CD14-positive monocyte (primary cell): ENCODE measurements around the gene SPECC1L. TPM values are rescaled to one million over a fixed set of nuclear protein-coding genes. Genes with fewer than 3 reads are reported as not detected.

Experiments
- DNase-seq, 3 donors: peaks; one replicate each; pipeline ENCODE4 v3.0.0-alpha.2; 2011 to 2022
- H2AFZ ChIP-seq: 2 replicates; pipeline ENCODE4 v1.6.0; 2012; ENCODE audit warnings: mild to moderate bottlenecking, low read depth, low read length, inconsistent platforms; ENCODE audit not compliant: insufficient read depth, poor library complexity, severe bottlenecking
- H3K27ac ChIP-seq, 2 donors: 1 replicate in 1 of 2; 2 replicates in 1 of 2; pipeline ENCODE4 v1.5.1; 2012 to 2013; ENCODE audit warnings: low read length in 2 of 2, control low read depth in 1 of 2, inconsistent platforms in 1 of 2, low read depth in 1 of 2, mild to moderate bottlenecking in 1 of 2
- H3K27me3 ChIP-seq, 2 donors: one replicate each; pipeline versions ENCODE4 v1.6.0 to v1.6.1; 2011 to 2013; ENCODE audit warnings: low read length in 2 of 2; ENCODE audit not compliant: control insufficient read depth in 2 of 2, insufficient read depth in 2 of 2
- H3K36me3 ChIP-seq, 2 donors: replicated peaks in 1 of 2; 1 replicate in 1 of 2; 2 replicates in 1 of 2; pipeline versions ENCODE4 v1.5.1 to v1.6.1; 2012 to 2013; ENCODE audit warnings: low read length in 2 of 2, control low read depth in 1 of 2, inconsistent platforms in 1 of 2, mild to moderate bottlenecking in 1 of 2; ENCODE audit not compliant: insufficient read depth in 2 of 2, control insufficient read depth in 1 of 2
- H3K4me1 ChIP-seq, 2 donors: 1 replicate in 1 of 2; 2 replicates in 1 of 2; pipeline versions ENCODE4 v1.5.1 to v1.6.1; 2012 to 2013; ENCODE audit warnings: low read length in 2 of 2, control low read depth in 1 of 2, inconsistent platforms in 1 of 2, mild to moderate bottlenecking in 1 of 2, moderate library complexity in 1 of 2; ENCODE audit not compliant: insufficient read depth in 2 of 2, control insufficient read depth in 1 of 2
- H3K4me2 ChIP-seq: replicated peaks from 2 replicates; pipeline ENCODE3; 2012; ENCODE audit warnings: low read length, moderate library complexity, mild to moderate bottlenecking; ENCODE audit not compliant: poor library complexity, severe bottlenecking; ENCODE audit errors: extremely low read depth
- H3K4me3 ChIP-seq, 3 experiments: fragments of 200-600 bp in 1 of 3; sonication (generic) in 1 of 3; replicated peaks in 1 of 3; 1 replicate in 2 of 3; 2 replicates in 1 of 3; pipeline ENCODE4 v1.5.1; 2011 to 2013; ENCODE audit warnings: low read length in 3 of 3, mild to moderate bottlenecking in 3 of 3, control low read depth in 2 of 3, low read depth in 2 of 3, inconsistent platforms in 1 of 3, moderate library complexity in 1 of 3
- H3K79me2 ChIP-seq: 2 replicates; pipeline ENCODE4 v1.6.0; 2012; ENCODE audit warnings: mild to moderate bottlenecking, control low read depth, inconsistent platforms, low read length, moderate library complexity; ENCODE audit not compliant: insufficient read depth
- H3K9ac ChIP-seq: 2 replicates; pipeline ENCODE4 v1.6.0; 2017; ENCODE audit warnings: low read length, mild to moderate bottlenecking; ENCODE audit not compliant: insufficient read depth, poor library complexity, severe bottlenecking
- H3K9me3 ChIP-seq, 2 donors: replicated peaks in 1 of 2; 1 replicate in 1 of 2; 2 replicates in 1 of 2; pipeline versions ENCODE4 v1.5.1 to v1.6.1; 2012 to 2013; ENCODE audit warnings: low read length in 2 of 2, control low read depth in 1 of 2; ENCODE audit not compliant: control insufficient read depth in 1 of 2, insufficient read depth in 1 of 2
- H4K20me1 ChIP-seq: 2 replicates; pipeline ENCODE4 v1.6.0; 2012; ENCODE audit warnings: mild to moderate bottlenecking, low read length, control low read depth, moderate library complexity; ENCODE audit not compliant: insufficient read depth
- H3K27ac Mint-ChIP-seq, 7 donors: one replicate each; pipeline ENCODE4 v1.8.0; 2020; ENCODE audit warnings: mild to moderate bottlenecking in 7 of 7, mixed read lengths in 7 of 7, moderate library complexity in 6 of 7, inconsistent platforms in 2 of 7
- H3K27me3 Mint-ChIP-seq, 3 donors: one replicate each; pipeline ENCODE4 v1.8.0; 2021 to 2022; ENCODE audit warnings: low read depth in 3 of 3, mild to moderate bottlenecking in 3 of 3, mixed read lengths in 3 of 3, moderate library complexity in 3 of 3, inconsistent platforms in 1 of 3
- H3K36me3 Mint-ChIP-seq, 2 donors: one replicate each; pipeline ENCODE4 v1.8.0; 2020; ENCODE audit warnings: mixed read lengths in 2 of 2, inconsistent platforms in 1 of 2, mild to moderate bottlenecking in 1 of 2
- H3K4me1 Mint-ChIP-seq: one replicate; pipeline ENCODE4 v1.8.0; 2020; ENCODE audit warnings: mild to moderate bottlenecking, mixed read lengths
- H3K4me3 Mint-ChIP-seq, 2 donors: one replicate each; pipeline ENCODE4 v1.8.0; 2020; ENCODE audit warnings: mild to moderate bottlenecking in 2 of 2, mixed read lengths in 2 of 2, moderate library complexity in 1 of 2
- H3K9me3 Mint-ChIP-seq, 7 donors: one replicate each; pipeline ENCODE4 v1.8.0; 2020 to 2022; ENCODE audit warnings: mixed read lengths in 7 of 7, mild to moderate bottlenecking in 6 of 7, moderate library complexity in 6 of 7, inconsistent platforms in 2 of 7
- CTCF ChIP-seq: fragments of 200-600 bp; IDR thresholded peaks from one replicate; pipeline ENCODE4 v1.8.0; 2022; ENCODE audit warnings: antibody characterized with exemption, mild to moderate bottlenecking
- WGBS: methylation state at CpG from one replicate; pipeline ENCODE4 v1.1.5; 2013; ENCODE audit warnings: missing lambda C conversion rate; ENCODE audit not compliant: insufficient coverage; 5-methylcytosine and 5-hydroxymethylcytosine counted together
- intact Hi-C, 2 donors: fragments of 100-400 bp; cut with micrococcal nuclease; formaldehyde crosslinking; loops; one replicate each; pipeline versions ENCODE4 v1.15.0 to v1.15.1; 2023
- polyA plus RNA-seq, 3 donors: library from polyadenylated mRNA; depleted of rRNA in 1 of 3; unstranded in 2 of 3; stranded (reverse) in 1 of 3; fragments of 300-500 nt in 2 of 3; fragments of >200 nt in 1 of 3; fragmentation: Illumina TruSeq in 2 of 3; gene quantifications; 1 replicate in 2 of 3; 2 replicates in 1 of 3; pipeline ENCODE4 v1.2.3, GENCODE V29; 2012 to 2021

The SPECC1L gene
- polyA plus RNA-seq, 3 donors, result 2.5 to 7.2 (median 4.9) TPM

- Histone ChIP-seq H3K79me2 (peaks cover 86% of the 10 kb centered on the region), H3K4me3 (peak overlapping the region in 1 of 3 experiments; percentile 47), H3K9ac (peak overlapping the region; percentile 33), H3K36me3 (no peaks in the 10 kb centered on the region), H3K27ac (peak overlapping the region in 1 of 2 donors; percentile 69), H2AFZ (no peak overlapping the region), H3K9me3 (no peaks in the 10 kb centered on the region), H4K20me1 (no peaks in the 10 kb centered on the region), H3K4me2 (peak overlapping the region; percentile 47), H3K4me1 (peaks cover 90 to 100% of the 10 kb centered on the region in 2 donors), H3K27me3 (no peaks in the 10 kb centered on the region)
- 86% methylated on average over 20 of the region's 22 CpGs for WGBS
- peaks cover 83% of the 10 kb centered on the region for H3K4me1 Mint-ChIP-seq
- intact Hi-C loops, result loop anchor here in 1 of 2 donors (5.0 kb wide), 3 partner anchors 43 to 102 kb away; no protein-coding TSS in a partner anchor
- no peak for TF ChIP-seq CTCF
- DNase-seq, result peak; percentile 78 to 86 (median 85)
- no peaks in the 10 kb centered on the region for H3K9me3 Mint-ChIP-seq
- H3K36me3 Mint-ChIP-seq, result peaks cover 33 to 35% of the 10 kb centered on the region in 2 donors
- H3K27me3 Mint-ChIP-seq, result peaks cover 10 to 21% (median 15%) of the 10 kb centered on the region in 3 donors
- peak overlapping the region; percentile 65 to 74 for H3K4me3 Mint-ChIP-seq
- H3K27ac Mint-ChIP-seq, result peak overlapping the region; percentile 69 to 99 (median 90)
These were observed 159.1 kb downstream of the SPECC1L start for GRCh38 chr22:24429411-24430365.

- intact Hi-C loops, result loop anchor here in 1 of 2 donors (5.0 kb wide), 2 partner anchors 52 to 103 kb away; no protein-coding TSS in a partner anchor
- H3K9me3 Mint-ChIP-seq, result no peaks in the 10 kb centered on the region
- DNase-seq, result no peak
- H3K36me3 Mint-ChIP-seq, result peaks cover 32 to 36% of the 10 kb centered on the region in 2 donors
- H3K79me2 ChIP-seq, result peaks cover 84% of the 10 kb centered on the region
- peaks cover 86% of the 10 kb centered on the region for H3K4me1 Mint-ChIP-seq
- H3K27ac Mint-ChIP-seq, result peak overlapping the region in 6 of 7 donors; percentile 57 to 99 (median 81)
- no peak overlapping the region for H3K9ac ChIP-seq
- H3K4me2 ChIP-seq, result no peak overlapping the region
- H2AFZ ChIP-seq, result no peak overlapping the region
- H3K27me3 ChIP-seq, result no peaks in the 10 kb centered on the region
- H3K4me3 Mint-ChIP-seq, result no peak overlapping the region
- H3K4me1 ChIP-seq, result peaks cover 90 to 100% of the 10 kb centered on the region in 2 donors
- 94% methylated on average over 14 of the region's 14 CpGs for WGBS
- no peaks in the 10 kb centered on the region for H3K36me3 ChIP-seq
- no peak overlapping the region for H3K4me3 ChIP-seq
- no peak for TF ChIP-seq CTCF
- no peaks in the 10 kb centered on the region for H3K9me3 ChIP-seq
- H4K20me1 ChIP-seq, result no peaks in the 10 kb centered on the region
- peak overlapping the region in 1 of 2 donors; percentile 69 for H3K27ac ChIP-seq
- H3K27me3 Mint-ChIP-seq, result peaks cover 10 to 18% (median 14%) of the 10 kb centered on the region in 3 donors
These were observed 160.0 kb downstream of the SPECC1L start for GRCh38 chr22:24430431-24431308.
